ENCODE data around the gene KIFC3. TPM values are rescaled to one million over a fixed set of nuclear protein-coding genes. Genes with fewer than 3 reads are reported as not detected.
A peak's percentile ranks its signal among the peaks of the same experiment; 100 is the strongest.

KIFC3 gene
- total RNA-seq, 1 experiment from 2014 or later, result not detected

DNA sequence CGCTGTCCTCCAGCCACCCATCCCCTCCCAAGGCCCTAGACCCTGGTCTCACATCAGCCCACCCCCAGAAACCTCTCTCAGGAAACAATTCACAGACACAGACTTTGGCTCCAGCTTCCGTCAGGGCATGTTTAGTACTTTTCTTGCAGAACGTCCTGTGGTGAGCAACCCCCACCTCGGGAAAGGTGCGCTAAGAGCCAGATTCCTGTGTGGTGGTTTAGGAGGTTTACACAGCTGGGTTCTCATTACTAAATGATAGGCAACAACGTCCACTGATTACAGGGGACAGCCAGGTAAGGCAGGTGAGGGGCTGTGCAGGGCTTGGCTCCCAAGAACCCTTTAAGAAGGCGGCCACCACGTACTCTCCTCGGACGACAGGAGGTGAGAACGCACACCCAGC lies 29.3 kb downstream of the KIFC3 start:
- DNase-seq, result no peak
- H3K79me2 ChIP-seq (ENCODE audit: low read length), result no peaks in the 10 kb centered on the region
- H3K9ac ChIP-seq (ENCODE audit: low read length), result no peak overlapping the region
- no peak overlapping the region for H3K4me3 ChIP-seq (ENCODE audit: low read length)
- no peak overlapping the region for H3K4me2 ChIP-seq (ENCODE audit: low read depth, low read length, poor library complexity, severe bottlenecking)
- H4K20me1 ChIP-seq (ENCODE audit: insufficient read depth, low read depth, low read length), result no peaks in the 10 kb centered on the region
- H3K4me1 ChIP-seq (ENCODE audit: low read length), result no peaks in the 10 kb centered on the region
- no peaks in the 10 kb centered on the region for H3K36me3 ChIP-seq (ENCODE audit: insufficient read depth, low read length)
- H3K9me2 ChIP-seq (replicated peaks; ENCODE audit: insufficient read depth, low read length), result no peaks in the 10 kb centered on the region
- no peaks in the 10 kb centered on the region for H3K27me3 ChIP-seq (ENCODE audit: low read length)
- no peak overlapping the region for H2AFZ ChIP-seq (ENCODE audit: low read length)
- no peaks in the 10 kb centered on the region for H3K9me3 ChIP-seq (ENCODE audit: low read length)
- H3K27ac ChIP-seq (ENCODE audit: low read length), result no peak overlapping the region

GRCh38 chr16:57771141-57771785 lies 31.0 kb downstream of the KIFC3 start:
- H3K4me3 ChIP-seq (ENCODE audit: low read length), result no peak overlapping the region
- no peaks in the 10 kb centered on the region for H3K4me1 ChIP-seq (ENCODE audit: low read length)
- H3K27me3 ChIP-seq (ENCODE audit: low read length), result no peaks in the 10 kb centered on the region
- H3K27ac ChIP-seq (ENCODE audit: low read length), result no peak overlapping the region
- H3K9ac ChIP-seq (ENCODE audit: low read length), result no peak overlapping the region
- H3K9me3 ChIP-seq (ENCODE audit: low read length), result no peaks in the 10 kb centered on the region
- no peak overlapping the region for H3K4me2 ChIP-seq (ENCODE audit: low read depth, low read length, poor library complexity, severe bottlenecking)
- H4K20me1 ChIP-seq (ENCODE audit: insufficient read depth, low read depth, low read length), result no peaks in the 10 kb centered on the region
- H3K9me2 ChIP-seq (replicated peaks; ENCODE audit: insufficient read depth, low read length), result no peaks in the 10 kb centered on the region
- no peak overlapping the region for H2AFZ ChIP-seq (ENCODE audit: low read length)
- no peak for DNase-seq
- no peaks in the 10 kb centered on the region for H3K36me3 ChIP-seq (ENCODE audit: insufficient read depth, low read length)
- H3K79me2 ChIP-seq (ENCODE audit: low read length), result no peaks in the 10 kb centered on the region

GRCh38 chr16:57770361-57770760 lies 31.9 kb downstream of the KIFC3 start:
- no peaks in the 10 kb centered on the region for H4K20me1 ChIP-seq (ENCODE audit: insufficient read depth, low read depth, low read length)
- no peaks in the 10 kb centered on the region for H3K9me2 ChIP-seq (replicated peaks; ENCODE audit: insufficient read depth, low read length)
- H3K79me2 ChIP-seq (ENCODE audit: low read length), result no peaks in the 10 kb centered on the region
- no peaks in the 10 kb centered on the region for H3K9me3 ChIP-seq (ENCODE audit: low read length)
- H3K27ac ChIP-seq (ENCODE audit: low read length), result no peak overlapping the region
- H3K9ac ChIP-seq (ENCODE audit: low read length), result no peak overlapping the region
- DNase-seq, result no peak
- H3K4me3 ChIP-seq (ENCODE audit: low read length), result no peak overlapping the region
- H2AFZ ChIP-seq (ENCODE audit: low read length), result no peak overlapping the region
- H3K27me3 ChIP-seq (ENCODE audit: low read length), result no peaks in the 10 kb centered on the region
- no peak overlapping the region for H3K4me2 ChIP-seq (ENCODE audit: low read depth, low read length, poor library complexity, severe bottlenecking)
- H3K4me1 ChIP-seq (ENCODE audit: low read length), result no peaks in the 10 kb centered on the region
- no peaks in the 10 kb centered on the region for H3K36me3 ChIP-seq (ENCODE audit: insufficient read depth, low read length)

GRCh38 chr16:57769541-57770145 lies 32.6 kb downstream of the KIFC3 start:
- DNase-seq, result no peak
- no peaks in the 10 kb centered on the region for H3K36me3 ChIP-seq (ENCODE audit: insufficient read depth, low read length)
- no peaks in the 10 kb centered on the region for H3K9me2 ChIP-seq (replicated peaks; ENCODE audit: insufficient read depth, low read length)
- no peak overlapping the region for H2AFZ ChIP-seq (ENCODE audit: low read length)
- no peaks in the 10 kb centered on the region for H3K9me3 ChIP-seq (ENCODE audit: low read length)
- H3K79me2 ChIP-seq (ENCODE audit: low read length), result no peaks in the 10 kb centered on the region
- no peak overlapping the region for H3K4me2 ChIP-seq (ENCODE audit: low read depth, low read length, poor library complexity, severe bottlenecking)
- H3K9ac ChIP-seq (ENCODE audit: low read length), result no peak overlapping the region
- H3K4me3 ChIP-seq (ENCODE audit: low read length), result no peak overlapping the region
- H3K4me1 ChIP-seq (ENCODE audit: low read length), result no peaks in the 10 kb centered on the region
- H4K20me1 ChIP-seq (ENCODE audit: insufficient read depth, low read depth, low read length), result no peaks in the 10 kb centered on the region
- no peaks in the 10 kb centered on the region for H3K27me3 ChIP-seq (ENCODE audit: low read length)
- no peak overlapping the region for H3K27ac ChIP-seq (ENCODE audit: low read length)

DNA sequence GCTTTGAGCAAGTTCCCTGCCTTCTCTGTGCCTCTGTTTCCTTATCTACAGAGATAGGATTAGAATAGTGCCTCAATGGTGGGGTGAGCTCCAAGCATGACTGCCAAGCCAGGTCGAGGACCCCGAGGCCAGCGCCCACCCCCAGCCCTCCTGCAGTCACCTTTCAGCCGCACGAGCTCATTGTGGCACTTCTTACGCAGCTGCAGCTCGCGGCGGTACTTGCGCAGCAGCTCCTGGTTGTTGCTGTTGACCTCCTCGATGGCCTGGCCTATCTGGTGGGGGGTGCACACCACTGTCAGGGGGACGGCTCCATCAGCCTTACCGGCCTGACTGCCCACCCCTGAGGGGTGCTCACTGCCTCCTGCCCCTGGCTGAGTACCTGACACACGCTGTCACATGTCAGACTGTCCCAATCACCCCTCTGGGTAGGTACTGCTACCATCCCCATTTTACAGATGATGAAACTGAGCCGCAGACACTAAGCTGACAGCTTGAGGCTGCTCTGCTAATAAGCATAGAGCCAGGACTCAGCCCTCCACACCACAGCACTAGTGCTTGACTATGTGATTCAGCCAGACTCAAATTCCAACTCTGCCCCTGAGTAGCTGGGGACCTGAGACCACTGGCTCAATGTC lies 35.5 kb downstream of the KIFC3 start:
- H3K27me3 ChIP-seq (ENCODE audit: low read length), result no peaks in the 10 kb centered on the region
- H3K27ac ChIP-seq (ENCODE audit: low read length), result no peak overlapping the region
- H3K36me3 ChIP-seq (ENCODE audit: insufficient read depth, low read length), result no peaks in the 10 kb centered on the region
- H3K79me2 ChIP-seq (ENCODE audit: low read length), result no peaks in the 10 kb centered on the region
- H3K9me2 ChIP-seq (replicated peaks; ENCODE audit: insufficient read depth, low read length), result no peaks in the 10 kb centered on the region
- H3K4me1 ChIP-seq (ENCODE audit: low read length), result no peaks in the 10 kb centered on the region
- no peak overlapping the region for H3K4me2 ChIP-seq (ENCODE audit: low read depth, low read length, poor library complexity, severe bottlenecking)
- no peak overlapping the region for H3K9ac ChIP-seq (ENCODE audit: low read length)
- no peak overlapping the region for H3K4me3 ChIP-seq (ENCODE audit: low read length)
- DNase-seq, result no peak
- no peaks in the 10 kb centered on the region for H3K9me3 ChIP-seq (ENCODE audit: low read length)
- no peaks in the 10 kb centered on the region for H4K20me1 ChIP-seq (ENCODE audit: insufficient read depth, low read depth, low read length)
- no peak overlapping the region for H2AFZ ChIP-seq (ENCODE audit: low read length)

GRCh38 chr16:57765160-57765728 lies 37.0 kb downstream of the KIFC3 start:
- H3K27ac ChIP-seq (ENCODE audit: low read length), result no peak overlapping the region
- H2AFZ ChIP-seq (ENCODE audit: low read length), result no peak overlapping the region
- DNase-seq, result no peak
- no peaks in the 10 kb centered on the region for H3K36me3 ChIP-seq (ENCODE audit: insufficient read depth, low read length)
- H3K79me2 ChIP-seq (ENCODE audit: low read length), result no peaks in the 10 kb centered on the region
- no peak overlapping the region for H3K4me3 ChIP-seq (ENCODE audit: low read length)
- no peak overlapping the region for H3K9ac ChIP-seq (ENCODE audit: low read length)
- no peaks in the 10 kb centered on the region for H4K20me1 ChIP-seq (ENCODE audit: insufficient read depth, low read depth, low read length)
- no peaks in the 10 kb centered on the region for H3K9me3 ChIP-seq (ENCODE audit: low read length)
- H3K4me1 ChIP-seq (ENCODE audit: low read length), result no peaks in the 10 kb centered on the region
- H3K27me3 ChIP-seq (ENCODE audit: low read length), result no peaks in the 10 kb centered on the region
- H3K9me2 ChIP-seq (replicated peaks; ENCODE audit: insufficient read depth, low read length), result no peaks in the 10 kb centered on the region
- H3K4me2 ChIP-seq (ENCODE audit: low read depth, low read length, poor library complexity, severe bottlenecking), result no peak overlapping the region

DNA sequence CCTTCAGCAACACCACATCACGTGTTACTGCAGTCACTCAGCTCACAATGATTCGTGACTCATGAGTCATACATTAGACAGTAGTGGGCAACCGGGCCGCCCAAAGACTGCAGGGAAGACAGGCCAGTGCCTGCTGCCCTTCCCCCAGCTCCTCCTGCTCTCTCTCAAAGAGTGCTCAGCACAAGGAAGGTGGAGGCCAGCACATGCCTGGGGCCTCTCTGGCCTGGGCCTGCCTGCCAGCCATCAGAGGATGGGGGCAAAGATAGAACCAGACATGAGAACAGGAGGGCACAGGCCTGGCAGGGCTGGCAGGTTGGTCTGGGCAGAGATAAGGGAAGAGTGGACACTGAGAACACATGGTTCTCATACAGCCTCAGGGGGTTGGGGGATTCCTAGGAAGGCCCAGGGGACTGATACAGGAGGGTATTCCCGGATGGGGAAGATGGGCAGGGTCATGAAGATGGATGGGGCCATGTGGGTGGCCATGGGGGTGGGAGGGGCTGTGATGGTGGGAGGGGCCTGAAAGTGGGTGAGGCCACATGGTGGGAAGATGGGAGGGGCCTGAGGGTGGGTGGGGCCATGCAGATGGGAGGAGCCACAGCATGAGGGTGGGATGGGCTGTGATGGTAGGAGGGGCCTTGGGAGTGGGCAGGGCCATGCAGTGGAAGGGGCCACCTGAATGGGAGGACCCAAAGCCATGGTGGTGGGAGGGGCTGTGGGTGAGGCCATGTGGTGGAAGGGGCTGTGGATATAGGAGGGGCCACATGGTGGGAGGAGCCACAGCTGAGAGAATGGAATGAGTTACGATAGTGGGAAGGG lies 37.7 kb downstream of the KIFC3 start:
- Histone ChIP-seq H3K4me2 (ENCODE audit: low read depth, low read length, poor library complexity, severe bottlenecking) (no peak overlapping the region), H3K79me2 (ENCODE audit: low read length) (no peaks in the 10 kb centered on the region), H3K9ac (ENCODE audit: low read length) (no peak overlapping the region), H3K9me2 (replicated peaks; ENCODE audit: insufficient read depth, low read length) (no peaks in the 10 kb centered on the region), H2AFZ (ENCODE audit: low read length) (peak overlapping the region; percentile 41; the same call in 1 of the 2 replicates), H3K27me3 (ENCODE audit: low read length) (no peaks in the 10 kb centered on the region), H3K36me3 (ENCODE audit: insufficient read depth, low read length) (no peaks in the 10 kb centered on the region), H3K9me3 (ENCODE audit: low read length) (no peaks in the 10 kb centered on the region), H3K4me1 (ENCODE audit: low read length) (no peaks in the 10 kb centered on the region), H3K4me3 (ENCODE audit: low read length) (no peak overlapping the region), H3K27ac (ENCODE audit: low read length) (no peak overlapping the region), H4K20me1 (ENCODE audit: insufficient read depth, low read depth, low read length) (no peaks in the 10 kb centered on the region)
- DNase-seq, result peak; percentile 95

DNA sequence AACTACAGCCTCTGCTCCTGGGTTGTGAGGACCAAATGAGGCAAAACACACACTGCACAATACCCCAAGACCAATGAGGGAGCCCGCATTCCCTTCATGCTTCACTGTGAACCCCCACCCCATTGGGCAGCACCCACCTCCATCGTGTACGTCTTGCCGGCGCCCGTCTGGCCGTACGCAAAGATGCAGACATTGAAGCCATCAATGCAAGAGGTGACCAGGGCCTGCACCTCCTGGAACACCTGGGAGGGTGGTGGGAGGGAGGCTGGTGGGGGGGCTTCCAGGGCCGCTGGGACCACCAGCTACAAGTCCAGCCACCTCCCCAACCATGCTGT lies 38.3 kb downstream of the KIFC3 start:
- H3K36me3 ChIP-seq (ENCODE audit: insufficient read depth, low read length), result no peaks in the 10 kb centered on the region
- no peaks in the 10 kb centered on the region for H3K27me3 ChIP-seq (ENCODE audit: low read length)
- H3K4me3 ChIP-seq (ENCODE audit: low read length), result no peak overlapping the region
- no peaks in the 10 kb centered on the region for H3K79me2 ChIP-seq (ENCODE audit: low read length)
- no peak for DNase-seq
- H2AFZ ChIP-seq (ENCODE audit: low read length), result no peak overlapping the region
- no peak overlapping the region for H3K27ac ChIP-seq (ENCODE audit: low read length)
- no peaks in the 10 kb centered on the region for H3K4me1 ChIP-seq (ENCODE audit: low read length)
- no peaks in the 10 kb centered on the region for H3K9me3 ChIP-seq (ENCODE audit: low read length)
- H3K9me2 ChIP-seq (replicated peaks; ENCODE audit: insufficient read depth, low read length), result no peaks in the 10 kb centered on the region
- no peak overlapping the region for H3K4me2 ChIP-seq (ENCODE audit: low read depth, low read length, poor library complexity, severe bottlenecking)
- H3K9ac ChIP-seq (ENCODE audit: low read length), result no peak overlapping the region
- no peaks in the 10 kb centered on the region for H4K20me1 ChIP-seq (ENCODE audit: insufficient read depth, low read depth, low read length)
